OCI-LY7 (cell line): Measurements from ENCODE around the gene XRCC5. TPM values are rescaled to one million over a fixed set of nuclear protein-coding genes. Genes with fewer than 3 reads are reported as not detected.

Experiments used
- BruUV-seq: library from RNA; stranded (reverse); fragments of 400-500 nt; replicated peaks from 2 replicates; lab custom pipeline; 2021; lab: Mats Ljungman, UMichigan
- CTCF ChIA-PET: fragments of 300-600 bp; sonication (Branson Sonifier 250); formaldehyde crosslinking; loops from one replicate; lab custom pipeline; 2022; ENCODE audit warnings: antibody characterized with exemption; ENCODE audit not compliant: unreplicated experiment; lab: Charles Lee
- POLR2A ChIA-PET: fragments of 300-600 bp; sonication (Branson Sonifier 250); formaldehyde crosslinking; loops from one replicate; lab custom pipeline; 2022; ENCODE audit warnings: antibody characterized with exemption; lab: Charles Lee
- DNase-seq: peaks from one replicate; pipeline ENCODE4 v3.0.0-alpha.2; 2015; ENCODE audit warnings: low spot score
- H2AFZ ChIP-seq: fragments of 200-600 bp; sonication (generic), shearing (Covaris generic); 2 replicates; pipeline ENCODE4 v1.6.1; 2014; ENCODE audit warnings: mild to moderate bottlenecking, antibody characterized with exemption, low read length, moderate library complexity
- H3K27ac ChIP-seq: fragments of 200-600 bp; sonication (generic); 2 replicates; pipeline ENCODE4 v1.5.1; 2014; ENCODE audit warnings: mixed run types, low read depth, mild to moderate bottlenecking, moderate library complexity, low read length, inconsistent platforms; ENCODE audit not compliant: poor library complexity, severe bottlenecking
- H3K36me3 ChIP-seq: fragments of 200-600 bp; sonication (generic); 2 replicates; pipeline ENCODE4 v1.6.1; 2014; ENCODE audit warnings: mild to moderate bottlenecking, antibody characterized with exemption, low read length, moderate library complexity, mixed read lengths; ENCODE audit not compliant: insufficient read depth
- H3K4me1 ChIP-seq: fragments of 200-600 bp; sonication (generic); 2 replicates; pipeline ENCODE4 v1.5.1; 2014; ENCODE audit warnings: mild to moderate bottlenecking, low read length; ENCODE audit not compliant: insufficient read depth, poor library complexity, severe bottlenecking
- H3K4me2 ChIP-seq: fragments of 200-600 bp; sonication (generic); 2 replicates; pipeline ENCODE4 v1.6.1; 2014; ENCODE audit warnings: mild to moderate bottlenecking, low read length
- H3K4me3 ChIP-seq: fragments of 200-600 bp; sonication (generic); 2 replicates; pipeline ENCODE4 v1.5.1; 2014; ENCODE audit warnings: mild to moderate bottlenecking, low read depth, low read length; ENCODE audit not compliant: poor library complexity, severe bottlenecking
- H3K79me2 ChIP-seq: fragments of 200-600 bp; sonication (generic); 2 replicates; pipeline ENCODE4 v1.6.1; 2016; ENCODE audit warnings: low read depth, mild to moderate bottlenecking, low read length, moderate library complexity, mixed read lengths; ENCODE audit not compliant: insufficient read depth
- H3K9me2 ChIP-seq: fragments of 200-600 bp; sonication (generic); 2 replicates; pipeline ENCODE4 v1.6.1; 2016; ENCODE audit warnings: mild to moderate bottlenecking, low read length, mixed read lengths; ENCODE audit not compliant: insufficient read depth
- H3K9me3 ChIP-seq: fragments of 200-600 bp; sonication (generic); 2 replicates; pipeline ENCODE4 v1.6.1; 2014; ENCODE audit warnings: mild to moderate bottlenecking, mixed run types, low read length, mixed read lengths
- H4K20me1 ChIP-seq: fragments of 200-600 bp; sonication (generic); 2 replicates; pipeline ENCODE4 v1.6.1; 2014; ENCODE audit warnings: mild to moderate bottlenecking, antibody characterized with exemption, low read length, moderate library complexity, mixed read lengths; ENCODE audit not compliant: insufficient read depth
- CTCF ChIP-seq: fragments of 200-600 bp; sonication (generic); conservative IDR thresholded peaks from 2 replicates; pipeline ENCODE4 v1.5.1; 2014; ENCODE audit warnings: mild to moderate bottlenecking, antibody characterized with exemption, low read length, moderate library complexity, mixed read lengths
- EZH2phosphoT487 ChIP-seq: fragments of 200-600 bp; sonication (generic); IDR thresholded peaks from 2 replicates; pipeline ENCODE4 v1.6.1; 2018; ENCODE audit warnings: low read depth, borderline replicate concordance, mild to moderate bottlenecking, mixed run types, antibody characterized with exemption, low read length, moderate library complexity, mixed read lengths
- intact Hi-C: fragments of 100-400 bp; cut with micrococcal nuclease; formaldehyde crosslinking; loops from one replicate; pipeline ENCODE4 v1.10.0; 2022; ENCODE audit not compliant: unreplicated experiment
- total RNA-seq, 2 experiments: library from RNA; depleted of rRNA in 1 of 2; stranded (reverse); fragments of >200 nt in 1 of 2; shearing (Covaris generic) in 1 of 2; gene quantifications; 2 replicates each; pipeline ENCODE4 v1.2.3, GENCODE V29; 2014 to 2022

XRCC5 gene
- total RNA-seq, 2 experiments from 2014 or later: 174 to 344 TPM

GRCh38 chr2:216217904-216218260 is 108.7 kb downstream of the XRCC5 start:
- H3K4me3 ChIP-seq: no peak overlapping the region
- H4K20me1 ChIP-seq: no peaks in the 10 kb centered on the region
- H3K9me3 ChIP-seq: no peaks in the 10 kb centered on the region
- no TSS peak for BruUV-seq
- intact Hi-C loops: no loop called here
- ChIA-PET POLR2A (interaction anchor here (0.6 kb wide), 2 partner anchors 10 to 1185 kb away, joined by 3 to 8 read pairs; no protein-coding TSS in a partner anchor), CTCF (no interaction called here)
- peaks cover 17% of the 10 kb centered on the region; the same call in 1 of the 2 replicates for H3K36me3 ChIP-seq
- no peaks in the 10 kb centered on the region for H3K9me2 ChIP-seq
- no peak overlapping the region for H3K4me2 ChIP-seq
- no peak for TF ChIP-seq EZH2phosphoT487
- TF ChIP-seq CTCF: no peak
- H3K27ac ChIP-seq: no peak overlapping the region
- H3K79me2 ChIP-seq: no peaks in the 10 kb centered on the region
- no peak overlapping the region for H2AFZ ChIP-seq
- DNase-seq: no peak
- peaks cover 21% of the 10 kb centered on the region for H3K4me1 ChIP-seq

GRCh38 chr2:216219861-216220260 is 110.7 kb downstream of the XRCC5 start:
- no peak for TF ChIP-seq EZH2phosphoT487
- TF ChIP-seq CTCF: no peak
- no peak overlapping the region for H3K4me2 ChIP-seq
- H3K9me2 ChIP-seq: no peaks in the 10 kb centered on the region
- BruUV-seq: no TSS peak
- H4K20me1 ChIP-seq: no peaks in the 10 kb centered on the region
- H3K27ac ChIP-seq: no peak overlapping the region
- H3K36me3 ChIP-seq: peaks cover 12% of the 10 kb centered on the region; the same call in 1 of the 2 replicates
- ChIA-PET POLR2A (interaction anchor here (1.1 to 1.2 kb wide), 2 partner anchors 8 to 20 kb away, joined by 3 to 5 read pairs; no protein-coding TSS in a partner anchor), CTCF (no interaction called here)
- H3K79me2 ChIP-seq: no peaks in the 10 kb centered on the region
- DNase-seq: no peak
- no peak overlapping the region for H3K4me3 ChIP-seq
- peaks cover 24% of the 10 kb centered on the region for H3K4me1 ChIP-seq
- H2AFZ ChIP-seq: no peak overlapping the region
- intact Hi-C loops: loop anchor here (10.0 kb wide), 1 partner anchor 445 kb away; no protein-coding TSS in a partner anchor
- no peaks in the 10 kb centered on the region for H3K9me3 ChIP-seq

GRCh38 chr2:216220976-216221375 is 111.8 kb downstream of the XRCC5 start:
- Histone ChIP-seq H3K79me2 (no peaks in the 10 kb centered on the region), H3K27ac (no peak overlapping the region), H4K20me1 (no peaks in the 10 kb centered on the region), H3K4me3 (no peak overlapping the region), H2AFZ (no peak overlapping the region), H3K4me1 (peaks cover 24% of the 10 kb centered on the region), H3K4me2 (no peak overlapping the region), H3K9me2 (no peaks in the 10 kb centered on the region), H3K36me3 (peaks cover 12% of the 10 kb centered on the region; the same call in 1 of the 2 replicates), H3K9me3 (no peaks in the 10 kb centered on the region)
- POLR2A ChIA-PET: interaction anchor here (0.6 to 1.5 kb wide), 2 partner anchors 9 to 195 kb away, joined by 3 to 10 read pairs; no protein-coding TSS in a partner anchor
- no TSS peak for BruUV-seq
- DNase-seq: no peak
- TF ChIP-seq CTCF: no peak
- no peak for TF ChIP-seq EZH2phosphoT487
- CTCF ChIA-PET: no interaction called here
- intact Hi-C loops: loop anchor here (10.0 kb wide), 1 partner anchor 444 kb away; no protein-coding TSS in a partner anchor
